K562 (cell line): ENCODE data around the gene CRHR1. TPM values are rescaled to one million over a fixed set of nuclear protein-coding genes. Genes with fewer than 3 reads are reported as not detected.

Experiments
- ATAC-seq: fragments of 200-7000 bp; cut with Tn5 transposase; 3 replicates; pipeline ENCODE4 v1.9.1; 2020; ENCODE audit warnings: moderate library complexity
- BruUV-seq: library from RNA; stranded (reverse); fragments of 400-500 nt; replicated peaks from 2 replicates; lab custom pipeline; 2021; lab: Mats Ljungman, UMichigan
- CTCF ChIA-PET: fragments of 300-600 bp; formaldehyde crosslinking; extraction: SDS; loops from one replicate; lab custom pipeline; 2021; ENCODE audit warnings: low intra/inter-chr PET ratio; lab: Yijun Ruan, JAX
- POLR2A ChIA-PET: fragments of 300-600, 350-650 bp; sonication (Branson Sonifier 250); formaldehyde crosslinking; extraction: SDS; loops from one replicate; lab custom pipeline; 2021; ENCODE audit warnings: antibody characterized with exemption, inconsistent platforms; lab: Yijun Ruan, JAX
- DNase-seq, 4 experiments: peaks; one replicate each; pipeline versions ENCODE4 v3.0.0 to v3.0.0-alpha.2; 2011 to 2018; ENCODE audit warnings: low spot score in 3 of 4, mixed read lengths in 3 of 4; ENCODE audit errors: extremely low read depth in 1 of 4
- FAIRE-seq: peaks from 2 replicates; lab custom pipeline; 2011; peaks lifted over from hg19 to GRCh38; lab: Jason Lieb, UNC
- H2AFZ ChIP-seq: 2 replicates; pipeline ENCODE4 v1.6.0; 2011; ENCODE audit warnings: low read depth, low read length, control low read depth, inconsistent platforms
- H3K27ac ChIP-seq: fragments of 200-600 bp; 3 replicates; pipeline ENCODE4 v1.8.0; 2011; ENCODE audit warnings: low read depth, mild to moderate bottlenecking, control low read depth, inconsistent platforms, low read length, moderate library complexity, mixed read lengths; ENCODE audit errors: extremely low read depth
- H3K27me3 ChIP-seq, 2 experiments: fragments of 300-600 bp in 1 of 2; 2 replicates in 1 of 2; 3 replicates in 1 of 2; pipeline versions ENCODE4 v1.6.0 to v1.8.0; 2011; ENCODE audit warnings: inconsistent platforms in 2 of 2, low read length in 2 of 2, mild to moderate bottlenecking in 1 of 2, mixed read lengths in 1 of 2, moderate library complexity in 1 of 2; ENCODE audit not compliant: control insufficient read depth in 2 of 2, insufficient read depth in 2 of 2
- H3K36me3 ChIP-seq: fragments of 300-600 bp; 3 replicates; pipeline ENCODE4 v1.8.0; 2011; ENCODE audit warnings: mild to moderate bottlenecking, low read length, inconsistent platforms; ENCODE audit not compliant: control insufficient read depth, insufficient read depth
- H3K4me1 ChIP-seq, 2 experiments: fragments of 200-600 bp in 1 of 2; replicated peaks in 1 of 2; 2 replicates in 1 of 2; 3 replicates in 1 of 2; pipeline versions ENCODE4 v1.5.1 to v1.8.0; 2011; ENCODE audit warnings: inconsistent platforms in 2 of 2, low read length in 2 of 2, mild to moderate bottlenecking in 1 of 2, mixed read lengths in 1 of 2, moderate library complexity in 1 of 2; ENCODE audit not compliant: control insufficient read depth in 2 of 2, insufficient read depth in 2 of 2
- H3K4me2 ChIP-seq: 2 replicates; pipeline ENCODE4 v1.6.1; 2011; ENCODE audit warnings: low read length, control low read depth, inconsistent platforms, mixed read lengths; ENCODE audit not compliant: insufficient read depth
- H3K4me3 ChIP-seq: fragments of 200-600 bp; sonication (generic), shearing (Covaris generic); 2 replicates; pipeline ENCODE4 v1.5.1; 2016; ENCODE audit warnings: control low read depth, inconsistent platforms
- H3K79me2 ChIP-seq: fragments of 200-600 bp; 3 replicates; pipeline ENCODE4 v1.8.0; 2011; ENCODE audit warnings: low read length, inconsistent platforms; ENCODE audit not compliant: control insufficient read depth, insufficient read depth
- H3K9ac ChIP-seq, 2 experiments: 2 replicates each; pipeline versions ENCODE4 v1.6.0 to v1.6.1; 2011; ENCODE audit warnings: low read depth in 2 of 2, low read length in 2 of 2, control low read depth in 1 of 2, inconsistent platforms in 1 of 2, mild to moderate bottlenecking in 1 of 2, mixed read lengths in 1 of 2; ENCODE audit not compliant: insufficient read depth in 1 of 2
- H3K9me1 ChIP-seq: one replicate; pipeline ENCODE4 v1.6.0; 2011; ENCODE audit warnings: inconsistent platforms, mild to moderate bottlenecking, low read length, moderate library complexity; ENCODE audit not compliant: control insufficient read depth, insufficient read depth
- H3K9me3 ChIP-seq: replicated peaks from 2 replicates; pipeline ENCODE4 v1.5.1; 2011; ENCODE audit warnings: low read depth, low read length, inconsistent platforms; ENCODE audit not compliant: control insufficient read depth, insufficient read depth
- H4K20me1 ChIP-seq: replicated peaks from 2 replicates; pipeline ENCODE4 v1.6.1; 2011; ENCODE audit warnings: low read length, inconsistent platforms, mixed read lengths; ENCODE audit not compliant: control insufficient read depth, insufficient read depth
- C11orf30 ChIP-seq: fragments of 450-650 bp; IDR thresholded peaks from 2 replicates; pipeline ENCODE4 v1.6.1; 2016; ENCODE audit warnings: low read depth, mild to moderate bottlenecking
- ELF1 ChIP-seq: fragments of 200-800 bp; sonication (Bioruptor generic); IDR thresholded peaks from 2 replicates; pipeline ENCODE4 v1.6.1; 2016; ENCODE audit warnings: missing genetic modification characterization, missing compliant biosample characterization
- ESRRA ChIP-seq: fragments of 450-650 bp; IDR thresholded peaks from 2 replicates; pipeline ENCODE4 v1.6.1; 2014; ENCODE audit warnings: low read depth, mild to moderate bottlenecking, moderate library complexity, borderline replicate concordance
- ETV6 ChIP-seq, 3 experiments: fragments of 150-350 bp in 1 of 3; sonication (generic) in 1 of 3; formaldehyde crosslinking in 1 of 3; IDR thresholded peaks; 2 replicates each; pipeline versions ENCODE4 v1.6.1 to v1.8.0; 2014 to 2022; ENCODE audit warnings: borderline replicate concordance in 2 of 3, low read depth in 2 of 3, antibody characterized with exemption in 1 of 3, low read length in 1 of 3, mild to moderate bottlenecking in 1 of 3, missing genetic modification reagents in 1 of 3
- MAFG ChIP-seq: fragments of 450-650 bp; conservative IDR thresholded peaks from 2 replicates; pipeline ENCODE4 v1.6.1; 2016; ENCODE audit warnings: missing genetic modification characterization, missing compliant biosample characterization
- NFE2 ChIP-seq: IDR thresholded peaks from 2 replicates; pipeline ENCODE4 v1.6.1; 2014; ENCODE audit warnings: antibody characterized with exemption, low read depth
- SMARCA5 ChIP-seq: fragments of 450-650 bp; IDR thresholded peaks from 2 replicates; pipeline ENCODE4 v1.6.1; 2016
- WGBS: fragments of 100-300 bp; shearing (Covaris generic); methylation state at CpG from one replicate; pipeline ENCODE4 v1.1.6; 2016; ENCODE audit warnings: low coverage, mixed read lengths; ENCODE audit not compliant: insufficient coverage; ENCODE audit errors: missing lambda C conversion rate; 5-methylcytosine and 5-hydroxymethylcytosine counted together
- in situ Hi-C: fragments of 300-500 bp; cut with MboI; formaldehyde crosslinking; loops from 4 replicates; pipeline ENCODE4 v1.15.0; 2018; ENCODE audit warnings: inconsistent platforms, mixed read lengths
- intact Hi-C: fragments of 100-400 bp; cut with micrococcal nuclease; formaldehyde crosslinking; loops from 2 replicates; pipeline ENCODE4 v1.14.2; 2022
- polyA plus RNA-seq, 8 experiments: library from polyadenylated mRNA; depleted of rRNA in 4 of 8; stranded (reverse) in 5 of 8; unstranded in 3 of 8; fragments of >200 nt; fragmentation: Nextera tagmentation in 2 of 8; fragmentation: Illumina TruSeq in 1 of 8; extraction: Ambion mirVana in 2 of 8; extraction: Trizol in 1 of 8; gene quantifications; 2 replicates each; pipeline versions ENCODE4 v1.2.1 to v1.2.3, GENCODE V29; 2011 to 2014; ENCODE audit warnings: inconsistent platforms in 1 of 8, missing spikeins in 1 of 8
- total RNA-seq, 7 experiments: library from RNA; depleted of rRNA in 6 of 7; stranded (reverse); fragments of >200 nt in 6 of 7; fragmentation: Illumina TruSeq in 2 of 7; extraction: Trizol in 2 of 7; gene quantifications; 2 replicates each; pipeline versions ENCODE4 v1.2.1 to v1.2.3, GENCODE V29; 2011 to 2021; ENCODE audit warnings: low replicate concordance in 1 of 7
- TF ChIP-seq, protein P1 (sequence below): fragments of 450-650 bp; formaldehyde crosslinking; IDR thresholded peaks from 2 replicates; pipeline ENCODE4 v1.4.0; 2020; ENCODE audit warnings: mild to moderate bottlenecking, mixed read lengths
- TF ChIP-seq, protein P2 (sequence below), 2 experiments: fragments of 450-650 bp in 1 of 2; sonication (generic) in 1 of 2; formaldehyde crosslinking in 1 of 2; IDR thresholded peaks; 2 replicates each; pipeline versions ENCODE4 v1.7.1 to v1.9.0; 2016 to 2022; ENCODE audit warnings: inconsistent platforms in 1 of 2, mild to moderate bottlenecking in 1 of 2, missing genetic modification reagents in 1 of 2

Gene CRHR1
- total and polyA plus RNA-seq, 9 of the 15 experiments (the other 6 are each of a cell fraction or from before 2014, with no cell fraction given), result 0.05 TPM; not detected in 8

DNA sequence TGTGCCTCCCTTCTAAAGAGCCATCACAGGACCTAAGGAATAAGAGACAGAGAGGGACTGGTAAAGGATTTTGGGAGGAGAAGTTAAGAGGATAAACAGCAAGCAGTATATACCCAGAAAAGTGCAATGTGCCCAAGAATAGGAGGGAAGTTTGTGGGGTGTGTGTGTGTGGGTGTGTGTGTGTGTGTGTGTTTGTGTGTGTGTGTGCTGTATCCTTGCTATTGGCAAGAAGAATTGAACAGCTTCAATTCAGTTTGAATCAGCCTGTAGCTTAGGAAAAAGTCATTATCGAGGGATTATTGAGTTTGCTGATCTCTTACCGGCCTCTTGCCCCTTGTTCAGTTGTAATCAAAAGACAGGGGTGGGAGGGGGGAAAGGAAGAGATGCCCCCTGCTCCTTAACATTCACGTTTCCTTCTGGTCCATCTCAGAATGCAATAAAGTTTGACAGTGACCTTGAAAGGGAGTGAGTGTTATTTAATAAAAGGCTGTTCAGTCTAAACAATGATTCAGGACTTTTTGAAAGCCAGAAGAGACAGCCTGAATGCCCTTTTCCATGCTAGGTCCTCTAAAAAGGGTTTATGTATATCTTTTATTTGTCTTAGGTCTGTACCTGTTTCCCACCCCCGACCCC is 86.3 kb downstream of the CRHR1 start:
- Histone ChIP-seq H3K9me3 (no peaks in the 10 kb centered on the region), H4K20me1 (no peaks in the 10 kb centered on the region), H3K27ac (no peak overlapping the region), H3K4me1 (peaks cover 3 to 11% of the 10 kb centered on the region in 2 experiments; a peak in 2 of 5 replicates), H3K4me2 (peak overlapping the region; percentile 13; the same call in 1 of the 2 replicates), H3K9me1 (no peaks in the 10 kb centered on the region), H3K27me3 (peaks cover 3 to 13% of the 10 kb centered on the region in 2 experiments; a peak in 1 of 5 replicates), H3K79me2 (no peaks in the 10 kb centered on the region), H3K4me3 (no peak overlapping the region), H3K9ac (no peak overlapping the region), H3K36me3 (no peaks in the 10 kb centered on the region)
- ChIA-PET CTCF (no interaction called here), POLR2A (interaction anchor here (0.6 kb wide), 1 partner anchor 9 kb away, joined by 3 read pairs; no protein-coding TSS in a partner anchor)
- FAIRE-seq, result no peak
- ATAC-seq, result no peak
- DNase-seq, result no peak
- 6% methylated on average over 4 of the region's 4 CpGs for WGBS
- intact Hi-C loops (no loop called here), in situ Hi-C loops (no loop called here)
- TF ChIP-seq, protein P1, sequence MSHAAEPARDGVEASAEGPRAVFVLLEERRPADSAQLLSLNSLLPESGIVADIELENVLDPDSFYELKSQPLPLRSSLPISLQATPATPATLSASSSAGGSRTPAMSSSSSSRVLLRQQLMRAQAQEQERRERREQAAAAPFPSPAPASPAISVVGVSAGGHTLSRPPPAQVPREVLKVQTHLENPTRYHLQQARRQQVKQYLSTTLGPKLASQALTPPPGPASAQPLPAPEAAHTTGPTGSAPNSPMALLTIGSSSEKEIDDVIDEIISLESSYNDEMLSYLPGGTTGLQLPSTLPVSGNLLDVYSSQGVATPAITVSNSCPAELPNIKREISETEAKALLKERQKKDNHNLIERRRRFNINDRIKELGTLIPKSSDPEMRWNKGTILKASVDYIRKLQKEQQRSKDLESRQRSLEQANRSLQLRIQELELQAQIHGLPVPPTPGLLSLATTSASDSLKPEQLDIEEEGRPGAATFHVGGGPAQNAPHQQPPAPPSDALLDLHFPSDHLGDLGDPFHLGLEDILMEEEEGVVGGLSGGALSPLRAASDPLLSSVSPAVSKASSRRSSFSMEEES (CRISPR knock-in tag), result no peak
- TF ChIP-seq C11orf30 (0 out of 2 replicates have a peak, but pooled peaks have one; percentile 17), NFE2 (peak; percentile 35; the same call in 1 of the 2 replicates), ELF1 (tag) (no peak), SMARCA5 (0 out of 2 replicates have a peak, but pooled peaks have one; percentile 28), ESRRA (peak; percentile 73; the same call in 1 of the 2 replicates), MAFG (peak; percentile 25; the same call in 1 of the 2 replicates), ETV6 (IDR thresholded peaks at IDR 0.05; ENCODE audit: borderline replicate concordance in 1 of 2, low read depth in 2 of 2, low read length in 1 of 2) (no peak), ETV6 (CRISPR knock-in tag; IDR thresholded peaks at IDR 0.05; ENCODE audit: borderline replicate concordance) (no peak)
- TF ChIP-seq, protein P2, sequence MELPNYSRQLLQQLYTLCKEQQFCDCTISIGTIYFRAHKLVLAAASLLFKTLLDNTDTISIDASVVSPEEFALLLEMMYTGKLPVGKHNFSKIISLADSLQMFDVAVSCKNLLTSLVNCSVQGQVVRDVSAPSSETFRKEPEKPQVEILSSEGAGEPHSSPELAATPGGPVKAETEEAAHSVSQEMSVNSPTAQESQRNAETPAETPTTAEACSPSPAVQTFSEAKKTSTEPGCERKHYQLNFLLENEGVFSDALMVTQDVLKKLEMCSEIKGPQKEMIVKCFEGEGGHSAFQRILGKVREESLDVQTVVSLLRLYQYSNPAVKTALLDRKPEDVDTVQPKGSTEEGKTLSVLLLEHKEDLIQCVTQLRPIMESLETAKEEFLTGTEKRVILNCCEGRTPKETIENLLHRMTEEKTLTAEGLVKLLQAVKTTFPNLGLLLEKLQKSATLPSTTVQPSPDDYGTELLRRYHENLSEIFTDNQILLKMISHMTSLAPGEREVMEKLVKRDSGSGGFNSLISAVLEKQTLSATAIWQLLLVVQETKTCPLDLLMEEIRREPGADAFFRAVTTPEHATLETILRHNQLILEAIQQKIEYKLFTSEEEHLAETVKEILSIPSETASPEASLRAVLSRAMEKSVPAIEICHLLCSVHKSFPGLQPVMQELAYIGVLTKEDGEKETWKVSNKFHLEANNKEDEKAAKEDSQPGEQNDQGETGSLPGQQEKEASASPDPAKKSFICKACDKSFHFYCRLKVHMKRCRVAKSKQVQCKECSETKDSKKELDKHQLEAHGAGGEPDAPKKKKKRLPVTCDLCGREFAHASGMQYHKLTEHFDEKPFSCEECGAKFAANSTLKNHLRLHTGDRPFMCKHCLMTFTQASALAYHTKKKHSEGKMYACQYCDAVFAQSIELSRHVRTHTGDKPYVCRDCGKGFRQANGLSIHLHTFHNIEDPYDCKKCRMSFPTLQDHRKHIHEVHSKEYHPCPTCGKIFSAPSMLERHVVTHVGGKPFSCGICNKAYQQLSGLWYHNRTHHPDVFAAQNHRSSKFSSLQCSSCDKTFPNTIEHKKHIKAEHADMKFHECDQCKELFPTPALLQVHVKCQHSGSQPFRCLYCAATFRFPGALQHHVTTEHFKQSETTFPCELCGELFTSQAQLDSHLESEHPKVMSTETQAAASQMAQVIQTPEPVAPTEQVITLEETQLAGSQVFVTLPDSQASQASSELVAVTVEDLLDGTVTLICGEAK (IDR thresholded peaks at IDR 0.05), result peak; percentile 83
- TF ChIP-seq, protein P2 (CRISPR knock-in tag; IDR thresholded peaks at IDR 0.05), result no peak
- TF ChIP-seq, all 486 proteins: peak for 6
- no TSS peak for BruUV-seq
- no peak overlapping the region for H2AFZ ChIP-seq
